Endothelial cell of umbilical vein (primary cell): ENCODE data around the gene ESF1.

Experiments used
- GATA2 ChIP-seq: IDR thresholded peaks from 2 replicates; pipeline ENCODE4 v1.7.0; 2011; ENCODE audit warnings: low read depth, mild to moderate bottlenecking, moderate library complexity, mixed read lengths, low read length; ENCODE audit not compliant: insufficient read length, insufficient read depth
- MYC ChIP-seq: IDR thresholded peaks from one replicate; pipeline ENCODE4 v1.6.1; 2011; ENCODE audit warnings: mild to moderate bottlenecking, low read depth, low read length
- POLR2A ChIP-seq: IDR thresholded peaks from 2 replicates; pipeline ENCODE4 v1.6.1; 2012; ENCODE audit warnings: low read depth, mild to moderate bottlenecking, control low read depth, low read length
- POLR2AphosphoS5 ChIP-seq: IDR thresholded peaks from 2 replicates; pipeline ENCODE4 v1.6.1; 2012; ENCODE audit warnings: low read depth, mild to moderate bottlenecking, control low read depth, low read length, moderate library complexity; ENCODE audit not compliant: insufficient read depth
- TF ChIP-seq, protein P1 (sequence below), 2 donors: IDR thresholded peaks; 1 replicate in 1 of 2; 2 replicates in 1 of 2; pipeline ENCODE4 v1.5.1; 2011; ENCODE audit warnings: low read length in 2 of 2, mild to moderate bottlenecking in 2 of 2, moderate library complexity in 2 of 2, control low read depth in 1 of 2, inconsistent platforms in 1 of 2, low read depth in 1 of 2; ENCODE audit not compliant: insufficient read depth in 1 of 2; ENCODE audit errors: extremely low read depth in 1 of 2
- TF ChIP-seq, protein P2 (sequence below): IDR thresholded peaks from 2 replicates; pipeline ENCODE4 v1.6.1; 2011; ENCODE audit not compliant: insufficient read depth, insufficient read length

DNA sequence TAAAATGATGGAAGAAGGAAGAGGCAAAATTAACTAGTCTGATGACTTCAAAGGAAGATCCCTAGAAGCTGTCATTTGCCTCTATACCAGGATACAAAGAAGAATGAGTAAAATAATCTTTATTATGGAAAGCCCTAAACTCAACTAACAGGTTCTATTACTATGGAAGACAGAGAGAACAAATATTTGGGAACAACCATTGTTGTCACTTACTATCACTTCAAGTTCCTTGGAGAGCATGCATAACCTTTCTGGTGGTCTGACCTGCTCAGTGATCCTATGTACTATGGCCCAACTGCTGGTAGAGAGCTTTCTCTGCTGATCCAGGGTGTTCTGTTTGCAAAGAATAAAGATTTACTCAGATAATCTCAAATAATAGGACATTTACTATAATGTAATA is 83.2 kb downstream of the ESF1 start:
- TF ChIP-seq, protein P1, sequence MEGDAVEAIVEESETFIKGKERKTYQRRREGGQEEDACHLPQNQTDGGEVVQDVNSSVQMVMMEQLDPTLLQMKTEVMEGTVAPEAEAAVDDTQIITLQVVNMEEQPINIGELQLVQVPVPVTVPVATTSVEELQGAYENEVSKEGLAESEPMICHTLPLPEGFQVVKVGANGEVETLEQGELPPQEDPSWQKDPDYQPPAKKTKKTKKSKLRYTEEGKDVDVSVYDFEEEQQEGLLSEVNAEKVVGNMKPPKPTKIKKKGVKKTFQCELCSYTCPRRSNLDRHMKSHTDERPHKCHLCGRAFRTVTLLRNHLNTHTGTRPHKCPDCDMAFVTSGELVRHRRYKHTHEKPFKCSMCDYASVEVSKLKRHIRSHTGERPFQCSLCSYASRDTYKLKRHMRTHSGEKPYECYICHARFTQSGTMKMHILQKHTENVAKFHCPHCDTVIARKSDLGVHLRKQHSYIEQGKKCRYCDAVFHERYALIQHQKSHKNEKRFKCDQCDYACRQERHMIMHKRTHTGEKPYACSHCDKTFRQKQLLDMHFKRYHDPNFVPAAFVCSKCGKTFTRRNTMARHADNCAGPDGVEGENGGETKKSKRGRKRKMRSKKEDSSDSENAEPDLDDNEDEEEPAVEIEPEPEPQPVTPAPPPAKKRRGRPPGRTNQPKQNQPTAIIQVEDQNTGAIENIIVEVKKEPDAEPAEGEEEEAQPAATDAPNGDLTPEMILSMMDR (IDR thresholded peaks at IDR 0.05; ENCODE audit: extremely low read depth in 1 of 2, insufficient read depth in 1 of 2, low read depth in 1 of 2, low read length in 2 of 2): no peak
- TF ChIP-seq POLR2A (no peak), POLR2AphosphoS5 (no peak), MYC (no peak), GATA2 (no peak)
- TF ChIP-seq, protein P2, sequence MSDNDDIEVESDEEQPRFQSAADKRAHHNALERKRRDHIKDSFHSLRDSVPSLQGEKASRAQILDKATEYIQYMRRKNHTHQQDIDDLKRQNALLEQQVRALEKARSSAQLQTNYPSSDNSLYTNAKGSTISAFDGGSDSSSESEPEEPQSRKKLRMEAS: no peak
